ENCODE results near the gene TTLL6. TPM values are rescaled to one million over a fixed set of nuclear protein-coding genes. Genes with fewer than 3 reads are reported as not detected.

The TTLL6 gene
- total RNA-seq, 1 experiment from 2014 or later, result 2.4 TPM

- Histone ChIP-seq H2BK120ac (ENCODE audit: low read depth, low read length, poor library complexity, severe bottlenecking) (no peak overlapping the region), H3K27me3 (ENCODE audit: insufficient read depth, low read length) (no peaks in the 10 kb centered on the region), H2BK20ac (ENCODE audit: low read depth, low read length, poor library complexity, severe bottlenecking) (no peak overlapping the region), H4K91ac (ENCODE audit: insufficient read length, low read depth, low read length) (no peak overlapping the region), H3K14ac (ENCODE audit: insufficient read depth, low read length) (no peak overlapping the region), H3K4ac (ENCODE audit: low read depth, low read length) (no peak overlapping the region), H3K9ac (ENCODE audit: extremely low read depth, insufficient read length, low read length) (no peak overlapping the region), H3K9me3 (ENCODE audit: control insufficient read depth, low read depth, low read length) (no peaks in the 10 kb centered on the region), H3K23ac (ENCODE audit: insufficient read length, low read depth, low read length) (no peak overlapping the region), H4K8ac (replicated peaks; ENCODE audit: insufficient read length, low read depth, low read length) (no peak overlapping the region), H3K27ac (ENCODE audit: insufficient read length, low read depth, low read length) (no peak overlapping the region), H2AFZ (ENCODE audit: low read length) (no peak overlapping the region), H3K4me1 (ENCODE audit: insufficient read depth, low read length) (peaks cover 2% of the 10 kb centered on the region; the same call in 1 of the 2 replicates), H4K20me1 (ENCODE audit: control insufficient read depth, insufficient read depth, insufficient read length) (no peaks in the 10 kb centered on the region), H3T11ph (ENCODE audit: low read length) (no peak overlapping the region), H3K18ac (ENCODE audit: insufficient read length, low read depth, low read length) (no peak overlapping the region), H3K4me2 (ENCODE audit: insufficient read depth, insufficient read length, low read length) (no peak overlapping the region), H2BK5ac (ENCODE audit: insufficient read length, low read length) (no peak overlapping the region), H3K79me2 (ENCODE audit: insufficient read depth, low read length) (no peaks in the 10 kb centered on the region), H2AK5ac (ENCODE audit: insufficient read length, low read length) (no peak overlapping the region), H3K56ac (ENCODE audit: insufficient read length, low read depth, low read length) (no peak overlapping the region), H2BK15ac (ENCODE audit: low read depth, low read length) (no peak overlapping the region), H3K23me2 (ENCODE audit: insufficient read length, low read depth, low read length, poor library complexity, severe bottlenecking) (no peaks in the 10 kb centered on the region), H4K5ac (ENCODE audit: insufficient read length, low read depth, low read length) (no peak overlapping the region), H3K79me1 (ENCODE audit: insufficient read depth, low read depth, low read length, poor library complexity, severe bottlenecking) (no peaks in the 10 kb centered on the region), H2BK12ac (ENCODE audit: insufficient read length, low read depth, low read length) (no peak overlapping the region)
- DNase-seq, result no peak
- H3K9me3 Mint-ChIP-seq, result no peaks in the 10 kb centered on the region
- TF ChIP-seq CTCF (conservative IDR thresholded peaks at IDR 0.05), result no peak
- no peak overlapping the region for H3K4me3 Mint-ChIP-seq
- peaks cover 0 to 2% (median 0%) of the 10 kb centered on the region in 3 experiments; a peak in 2 of 7 replicates for H3K36me3 Mint-ChIP-seq (ENCODE audit: insufficient read depth in 1 of 3, low read depth in 3 of 3)
- no peak overlapping the region for H3K27ac Mint-ChIP-seq
- peaks cover 11 to 16% of the 10 kb centered on the region in 2 experiments for H3K4me1 Mint-ChIP-seq
- peaks cover 31% of the 10 kb centered on the region for H3K27me3 Mint-ChIP-seq (ENCODE audit: low read depth)
- no CpG with 5 or more reads among the region's 3 CpGs for WGBS (ENCODE audit: extremely low coverage, insufficient read length, low lambda C conversion rate)
Observed at GRCh38 chr17:48812001-48812400, 5.0 kb downstream of the TTLL6 start.

Measured in H9 (cell line).